Measurements from ENCODE around the gene TXK.

Gene TXK
- long read RNA-seq: 0 reads

GRCh38 chr4:48134081-48134480 lies at the start of gene TXK:
Gene TXK (minus strand): TSS chr4:48134250. CDS start chr4:48134170, 80 bp downstream.
- no peak for TF ChIP-seq SPI1 (IDR thresholded peaks at IDR 0.05; ENCODE audit: borderline replicate concordance, low read depth)
- TF ChIP-seq, protein P1, sequence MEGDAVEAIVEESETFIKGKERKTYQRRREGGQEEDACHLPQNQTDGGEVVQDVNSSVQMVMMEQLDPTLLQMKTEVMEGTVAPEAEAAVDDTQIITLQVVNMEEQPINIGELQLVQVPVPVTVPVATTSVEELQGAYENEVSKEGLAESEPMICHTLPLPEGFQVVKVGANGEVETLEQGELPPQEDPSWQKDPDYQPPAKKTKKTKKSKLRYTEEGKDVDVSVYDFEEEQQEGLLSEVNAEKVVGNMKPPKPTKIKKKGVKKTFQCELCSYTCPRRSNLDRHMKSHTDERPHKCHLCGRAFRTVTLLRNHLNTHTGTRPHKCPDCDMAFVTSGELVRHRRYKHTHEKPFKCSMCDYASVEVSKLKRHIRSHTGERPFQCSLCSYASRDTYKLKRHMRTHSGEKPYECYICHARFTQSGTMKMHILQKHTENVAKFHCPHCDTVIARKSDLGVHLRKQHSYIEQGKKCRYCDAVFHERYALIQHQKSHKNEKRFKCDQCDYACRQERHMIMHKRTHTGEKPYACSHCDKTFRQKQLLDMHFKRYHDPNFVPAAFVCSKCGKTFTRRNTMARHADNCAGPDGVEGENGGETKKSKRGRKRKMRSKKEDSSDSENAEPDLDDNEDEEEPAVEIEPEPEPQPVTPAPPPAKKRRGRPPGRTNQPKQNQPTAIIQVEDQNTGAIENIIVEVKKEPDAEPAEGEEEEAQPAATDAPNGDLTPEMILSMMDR (IDR thresholded peaks at IDR 0.05; ENCODE audit: insufficient read depth, low read length): no peak
- no peak for TF ChIP-seq REST (IDR thresholded peaks at IDR 0.05; ENCODE audit: insufficient replicate concordance, low read depth)
- TF ChIP-seq POLR2AphosphoS5 (IDR thresholded peaks at IDR 0.05; ENCODE audit: low read depth): no peak
- TF ChIP-seq GABPA (IDR thresholded peaks at IDR 0.05; ENCODE audit: low read depth): no peak
- Histone ChIP-seq H3K4me3 (replicated peaks; ENCODE audit: insufficient read depth, low read length) (no peak within 1 kb of the TSS), H3K27me3 (ENCODE audit: insufficient read depth, poor library complexity, severe bottlenecking) (no peaks in the 10 kb centered on the region), H3K27ac (replicated peaks) (no peak within 1 kb of the TSS)
- no peak for DNase-seq (ENCODE audit: low read depth in 1 of 2, low spot score in 1 of 2)

GRCh38 chr4:48180234-48180633 lies 46.2 kb upstream of the TXK start:
- TF ChIP-seq, protein P1 (IDR thresholded peaks at IDR 0.05; ENCODE audit: insufficient read depth, low read length): no peak
- TF ChIP-seq POLR2AphosphoS5 (IDR thresholded peaks at IDR 0.05; ENCODE audit: low read depth) (no peak), GABPA (IDR thresholded peaks at IDR 0.05; ENCODE audit: low read depth) (no peak), SPI1 (IDR thresholded peaks at IDR 0.05; ENCODE audit: borderline replicate concordance, low read depth) (no peak), REST (IDR thresholded peaks at IDR 0.05; ENCODE audit: insufficient replicate concordance, low read depth) (no peak)
- no peak overlapping the region for H3K27ac ChIP-seq (replicated peaks)
- no peak overlapping the region for H3K4me3 ChIP-seq (replicated peaks; ENCODE audit: insufficient read depth, low read length)
- no peaks in the 10 kb centered on the region for H3K27me3 ChIP-seq (ENCODE audit: insufficient read depth, poor library complexity, severe bottlenecking)
- no peak for DNase-seq (ENCODE audit: low read depth in 1 of 2, low spot score in 1 of 2)

DNA sequence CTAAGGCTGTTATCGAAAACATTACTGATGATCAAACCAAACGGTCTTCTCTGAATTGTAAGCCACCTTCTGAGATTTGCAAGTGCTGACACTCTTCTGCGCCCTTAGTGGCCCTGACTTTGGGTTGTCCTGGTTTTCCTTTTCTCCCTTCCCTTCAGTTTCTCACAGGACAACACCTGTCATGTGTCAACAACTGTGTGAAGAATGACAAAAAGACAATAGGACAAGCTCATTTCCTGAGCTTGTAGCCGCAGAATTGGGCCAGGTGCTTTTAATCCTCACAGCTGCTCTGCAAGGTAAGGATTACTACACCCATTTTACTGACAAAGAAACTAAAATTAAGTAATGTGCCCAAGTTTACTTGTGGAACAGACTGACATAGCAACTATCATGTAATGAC lies 44.9 kb upstream of the TXK start:
- no peak overlapping the region for H3K4me3 ChIP-seq (replicated peaks; ENCODE audit: insufficient read depth, low read length)
- H3K27ac ChIP-seq (replicated peaks): no peak overlapping the region
- DNase-seq (ENCODE audit: low read depth in 1 of 2, low spot score in 1 of 2): no peak
- H3K27me3 ChIP-seq (ENCODE audit: insufficient read depth, poor library complexity, severe bottlenecking): no peaks in the 10 kb centered on the region
- TF ChIP-seq SPI1 (IDR thresholded peaks at IDR 0.05; ENCODE audit: borderline replicate concordance, low read depth) (no peak), POLR2AphosphoS5 (IDR thresholded peaks at IDR 0.05; ENCODE audit: low read depth) (no peak), REST (IDR thresholded peaks at IDR 0.05; ENCODE audit: insufficient replicate concordance, low read depth) (no peak), GABPA (IDR thresholded peaks at IDR 0.05; ENCODE audit: low read depth) (no peak)
- TF ChIP-seq, protein P1 (IDR thresholded peaks at IDR 0.05; ENCODE audit: insufficient read depth, low read length): no peak
